H9 (cell line): ENCODE results near the gene SHTN1. TPM values are rescaled to one million over a fixed set of nuclear protein-coding genes. Genes with fewer than 3 reads are reported as not detected.

ENCODE experiments used
- DNase-seq: peaks from one replicate; pipeline ENCODE4 v3.0.0-alpha.2; 2017
- H2AFZ ChIP-seq: one replicate; pipeline ENCODE4 v1.6.1; 2013; ENCODE audit warnings: mild to moderate bottlenecking, low read length, control low read depth, moderate library complexity
- H2AK5ac ChIP-seq: 2 replicates; pipeline ENCODE4 v1.6.1; 2013; ENCODE audit warnings: low read length, control low read depth, mixed read lengths; ENCODE audit not compliant: insufficient read length
- H2BK120ac ChIP-seq: one replicate; pipeline ENCODE4 v1.6.1; 2013; ENCODE audit warnings: low read depth, mild to moderate bottlenecking, low read length, control low read depth, inconsistent platforms; ENCODE audit not compliant: poor library complexity, severe bottlenecking
- H2BK12ac ChIP-seq: 2 replicates; pipeline ENCODE4 v1.6.1; 2013; ENCODE audit warnings: low read length, control low read depth, mixed read lengths, low read depth; ENCODE audit not compliant: insufficient read length
- H2BK15ac ChIP-seq: 2 replicates; pipeline ENCODE4 v1.6.1; 2013; ENCODE audit warnings: low read depth, low read length, control low read depth
- H2BK20ac ChIP-seq: one replicate; pipeline ENCODE4 v1.6.1; 2013; ENCODE audit warnings: low read depth, mild to moderate bottlenecking, low read length, control low read depth, inconsistent platforms; ENCODE audit not compliant: poor library complexity, severe bottlenecking
- H2BK5ac ChIP-seq: 2 replicates; pipeline ENCODE4 v1.6.1; 2013; ENCODE audit warnings: low read length, control low read depth, mixed read lengths; ENCODE audit not compliant: insufficient read length
- H3K14ac ChIP-seq: 2 replicates; pipeline ENCODE4 v1.6.1; 2013; ENCODE audit warnings: low read length, control low read depth; ENCODE audit not compliant: insufficient read depth
- H3K18ac ChIP-seq: 2 replicates; pipeline ENCODE4 v1.6.1; 2013; ENCODE audit warnings: low read depth, mild to moderate bottlenecking, mixed read lengths, low read length, control low read depth; ENCODE audit not compliant: insufficient read length
- H3K23ac ChIP-seq: 2 replicates; pipeline ENCODE4 v1.6.1; 2013; ENCODE audit warnings: low read length, control low read depth, mixed read lengths, low read depth; ENCODE audit not compliant: insufficient read length
- H3K23me2 ChIP-seq: 2 replicates; pipeline ENCODE4 v1.6.1; 2013; ENCODE audit warnings: low read depth, mild to moderate bottlenecking, mixed read lengths, low read length, control low read depth; ENCODE audit not compliant: insufficient read length, poor library complexity, severe bottlenecking
- H3K27ac ChIP-seq: 2 replicates; pipeline ENCODE4 v1.5.1; 2013; ENCODE audit warnings: low read length, control low read depth, mixed read lengths, low read depth; ENCODE audit not compliant: insufficient read length
- H3K27me3 ChIP-seq: 2 replicates; pipeline ENCODE4 v1.6.1; 2013; ENCODE audit warnings: low read length, control low read depth, inconsistent platforms; ENCODE audit not compliant: insufficient read depth
- H3K4ac ChIP-seq: 2 replicates; pipeline ENCODE4 v1.6.1; 2013; ENCODE audit warnings: low read depth, mild to moderate bottlenecking, control low read depth, inconsistent platforms, low read length, moderate library complexity
- H3K4me1 ChIP-seq: 2 replicates; pipeline ENCODE4 v1.6.1; 2013; ENCODE audit warnings: low read length, control low read depth, inconsistent platforms; ENCODE audit not compliant: insufficient read depth
- H3K4me2 ChIP-seq: 2 replicates; pipeline ENCODE4 v1.6.1; 2013; ENCODE audit warnings: low read length, control low read depth, mixed read lengths; ENCODE audit not compliant: insufficient read length, insufficient read depth
- H3K56ac ChIP-seq: 2 replicates; pipeline ENCODE4 v1.6.1; 2013; ENCODE audit warnings: low read depth, mild to moderate bottlenecking, mixed read lengths, low read length, control low read depth; ENCODE audit not compliant: insufficient read length
- H3K79me1 ChIP-seq: 2 replicates; pipeline ENCODE4 v1.6.1; 2013; ENCODE audit warnings: low read depth, mild to moderate bottlenecking, moderate library complexity, low read length, control low read depth, inconsistent platforms; ENCODE audit not compliant: insufficient read depth, poor library complexity, severe bottlenecking
- H3K79me2 ChIP-seq: 2 replicates; pipeline ENCODE4 v1.6.1; 2013; ENCODE audit warnings: low read length, control low read depth, inconsistent platforms; ENCODE audit not compliant: insufficient read depth
- H3K9ac ChIP-seq: 2 replicates; pipeline ENCODE4 v1.6.1; 2013; ENCODE audit warnings: low read length, control low read depth, mixed read lengths; ENCODE audit not compliant: insufficient read length; ENCODE audit errors: extremely low read depth
- H3K9me3 ChIP-seq: one replicate; pipeline ENCODE4 v1.6.1; 2013; ENCODE audit warnings: low read depth, low read length, inconsistent platforms; ENCODE audit not compliant: control insufficient read depth
- H3T11ph ChIP-seq: one replicate; pipeline ENCODE4 v1.6.1; 2013; ENCODE audit warnings: mild to moderate bottlenecking, low read length, control low read depth, inconsistent platforms
- H4K20me1 ChIP-seq: one replicate; pipeline ENCODE4 v1.6.1; 2013; ENCODE audit not compliant: control insufficient read depth, insufficient read length, insufficient read depth
- H4K5ac ChIP-seq: 2 replicates; pipeline ENCODE4 v1.6.1; 2013; ENCODE audit warnings: low read depth, mild to moderate bottlenecking, mixed read lengths, low read length, control low read depth; ENCODE audit not compliant: insufficient read length
- H4K8ac ChIP-seq: replicated peaks from 2 replicates; pipeline ENCODE4 v1.6.1; 2013; ENCODE audit warnings: low read length, control low read depth, mixed read lengths, low read depth; ENCODE audit not compliant: insufficient read length
- H4K91ac ChIP-seq: 2 replicates; pipeline ENCODE4 v1.6.1; 2013; ENCODE audit warnings: low read depth, mild to moderate bottlenecking, moderate library complexity, mixed read lengths, low read length, control low read depth; ENCODE audit not compliant: insufficient read length
- H3K27ac Mint-ChIP-seq, 3 experiments: 2 replicates in 2 of 3; 3 replicates in 1 of 3; pipeline ENCODE4 v1.8.0; 2020 to 2021; ENCODE audit warnings: mixed read lengths in 3 of 3, mild to moderate bottlenecking in 1 of 3, moderate library complexity in 1 of 3
- H3K27me3 Mint-ChIP-seq: 2 replicates; pipeline ENCODE4 v1.8.0; 2021; ENCODE audit warnings: low read depth, mild to moderate bottlenecking, moderate library complexity, mixed read lengths
- H3K36me3 Mint-ChIP-seq, 3 experiments: 2 replicates in 2 of 3; 3 replicates in 1 of 3; pipeline ENCODE4 v1.8.0; 2020 to 2021; ENCODE audit warnings: low read depth in 3 of 3, mixed read lengths in 3 of 3; ENCODE audit not compliant: insufficient read depth in 1 of 3
- H3K4me1 Mint-ChIP-seq, 2 experiments: 2 replicates each; pipeline ENCODE4 v1.8.0; 2020; ENCODE audit warnings: mixed read lengths in 2 of 2
- H3K4me3 Mint-ChIP-seq, 2 experiments: 2 replicates in 1 of 2; 3 replicates in 1 of 2; pipeline ENCODE4 v1.8.0; 2020 to 2021; ENCODE audit warnings: mild to moderate bottlenecking in 2 of 2, mixed read lengths in 2 of 2, moderate library complexity in 1 of 2
- H3K9me3 Mint-ChIP-seq, 2 experiments: 2 replicates in 1 of 2; 3 replicates in 1 of 2; pipeline ENCODE4 v1.8.0; 2020; ENCODE audit warnings: mild to moderate bottlenecking in 2 of 2, mixed read lengths in 2 of 2, moderate library complexity in 1 of 2
- CTCF ChIP-seq: fragments of 200-600 bp; sonication (generic); conservative IDR thresholded peaks from 3 replicates; pipeline ENCODE4 v1.8.0; 2021; ENCODE audit warnings: antibody characterized with exemption, mild to moderate bottlenecking
- WGBS: extraction: QIAGEN DNeasy Blood & Tissue Kit; methylation state at CpG from one replicate; pipeline ENCODE4 v1.1.7; 2013; ENCODE audit warnings: missing lambda C conversion rate, low lambda C conversion rate, mixed read lengths; ENCODE audit not compliant: insufficient read length; ENCODE audit errors: extremely low coverage; 5-methylcytosine and 5-hydroxymethylcytosine counted together
- total RNA-seq: library from RNA; stranded (reverse); gene quantifications from 2 replicates; pipeline ENCODE4 v1.2.1, GENCODE V29; 2021

SHTN1 gene
- total RNA-seq, 1 experiment from 2014 or later, result 22.1 TPM

- Histone ChIP-seq H4K91ac (no peak overlapping the region), H3K27me3 (no peaks in the 10 kb centered on the region), H3K79me1 (no peaks in the 10 kb centered on the region), H3K4me2 (no peak overlapping the region), H3K56ac (no peak overlapping the region), H3T11ph (no peak overlapping the region), H3K27ac (no peak overlapping the region), H4K5ac (no peak overlapping the region), H3K9me3 (no peaks in the 10 kb centered on the region), H2AK5ac (no peak overlapping the region), H3K23me2 (no peaks in the 10 kb centered on the region), H3K9ac (no peak overlapping the region), H3K18ac (no peak overlapping the region), H3K23ac (no peak overlapping the region), H3K14ac (no peak overlapping the region), H3K4me1 (no peaks in the 10 kb centered on the region), H3K79me2 (no peaks in the 10 kb centered on the region), H2BK5ac (no peak overlapping the region), H2AFZ (no peak overlapping the region), H4K8ac (no peak overlapping the region), H2BK15ac (no peak overlapping the region), H2BK12ac (no peak overlapping the region), H4K20me1 (no peaks in the 10 kb centered on the region), H3K4ac (no peak overlapping the region), H2BK120ac (no peak overlapping the region), H2BK20ac (no peak overlapping the region)
- no peak for DNase-seq
- H3K36me3 Mint-ChIP-seq, result no peaks in the 10 kb centered on the region; a peak in 1 of 7 replicates
- no peak overlapping the region for H3K4me3 Mint-ChIP-seq
- peaks cover 8 to 10% of the 10 kb centered on the region in 2 experiments for H3K4me1 Mint-ChIP-seq
- no peaks in the 10 kb centered on the region for H3K27me3 Mint-ChIP-seq
- H3K9me3 Mint-ChIP-seq, result no peaks in the 10 kb centered on the region
- H3K27ac Mint-ChIP-seq, result no peak overlapping the region
- WGBS, result no CpG with 5 or more reads among the region's 4 CpGs
- TF ChIP-seq CTCF, result no peak
Measured at GRCh38 chr10:116864436-116864835, 140.6 kb downstream of the SHTN1 start.
